HG03558 (cell line): Measurements from ENCODE around the gene IQGAP2.
"Not testable (repeated sequence)": the region's sequence is repeated elsewhere in the genome, so short reads cannot be mapped to it uniquely, and the experiment has no call there.

ENCODE experiments used
- ATAC-seq: cut with Tn5 transposase; IDR thresholded peaks from one replicate; pipeline ENCODE4 v1.9.1; 2021; ENCODE audit warnings: moderate number of reproducible peaks; ENCODE audit not compliant: unreplicated experiment; ENCODE audit errors: extremely low read depth

Gene IQGAP2

GRCh38 chr5:76406014-76406413, 2.9 kb downstream of the IQGAP2 start:
- no peak for ATAC-seq

GRCh38 chr5:76406673-76407072, 3.6 kb downstream of the IQGAP2 start:
- ATAC-seq, result no peak

GRCh38 chr5:76408104-76408654, 5.1 kb downstream of the IQGAP2 start:
- no peak for ATAC-seq

- no peak for ATAC-seq
These were observed 9.4 kb downstream of the IQGAP2 start for GRCh38 chr5:76412511-76412910.

GRCh38 chr5:76413746-76414145, 10.7 kb downstream of the IQGAP2 start:
- ATAC-seq, result no peak

- no peak for ATAC-seq
These were observed 11.7 kb downstream of the IQGAP2 start for GRCh38 chr5:76414788-76415187.

- no peak for ATAC-seq
These were observed 12.8 kb downstream of the IQGAP2 start for GRCh38 chr5:76415855-76416254.

- ATAC-seq, result no peak
These were observed 16.7 kb downstream of the IQGAP2 start for GRCh38 chr5:76419597-76420298.

GRCh38 chr5:76422227-76422626, 19.1 kb downstream of the IQGAP2 start:
- no peak for ATAC-seq

- ATAC-seq, result no peak
These were observed 19.7 kb downstream of the IQGAP2 start for GRCh38 chr5:76422742-76423141.

GRCh38 chr5:76425146-76425545, 22.1 kb downstream of the IQGAP2 start:
- no peak for ATAC-seq

- no peak for ATAC-seq
These were observed 23.1 kb downstream of the IQGAP2 start for GRCh38 chr5:76425928-76426804.

GRCh38 chr5:76427206-76428140, 24.4 kb downstream of the IQGAP2 start:
- ATAC-seq, result no peak

GRCh38 chr5:76428550-76428949, 25.5 kb downstream of the IQGAP2 start:
- not testable (repeated sequence) for ATAC-seq

- ATAC-seq, result no peak
These were observed 30.2 kb downstream of the IQGAP2 start for GRCh38 chr5:76433261-76433660.

- not testable (repeated sequence) for ATAC-seq
These were observed 34.4 kb downstream of the IQGAP2 start for GRCh38 chr5:76437507-76437906.

GRCh38 chr5:76438025-76438424, 34.9 kb downstream of the IQGAP2 start:
- ATAC-seq, result no peak

GRCh38 chr5:76439201-76439600, 36.1 kb downstream of the IQGAP2 start:
- no peak for ATAC-seq

GRCh38 chr5:76439929-76440328, 36.8 kb downstream of the IQGAP2 start:
- no peak for ATAC-seq

GRCh38 chr5:76441101-76441500, 38.0 kb downstream of the IQGAP2 start:
- no peak for ATAC-seq
